Mucosa of stomach (tissue), 1 donor: ENCODE data around the gene NBEA.
"Not testable (repeated sequence)": the region's sequence is repeated elsewhere in the genome, so short reads cannot be mapped to it uniquely, and the experiment has no call there.

Source experiments
- H3K27me3 ChIP-seq: one replicate; pipeline ENCODE4 v1.7.0; 2013; ENCODE audit warnings: mild to moderate bottlenecking, low read length; ENCODE audit not compliant: control insufficient read depth, insufficient read depth
- H3K36me3 ChIP-seq: one replicate; pipeline ENCODE4 v1.7.0; 2013; ENCODE audit warnings: low read length; ENCODE audit not compliant: control insufficient read depth, insufficient read depth
- H3K4me1 ChIP-seq: one replicate; pipeline ENCODE4 v1.7.0; 2013; ENCODE audit warnings: mild to moderate bottlenecking, low read length; ENCODE audit not compliant: control insufficient read depth, insufficient read depth
- H3K4me3 ChIP-seq: one replicate; pipeline ENCODE4 v1.7.0; 2013; ENCODE audit warnings: low read length
- H3K9ac ChIP-seq: one replicate; pipeline ENCODE4 v1.7.0; 2013; ENCODE audit warnings: mild to moderate bottlenecking, low read length, moderate library complexity
- H3K9me3 ChIP-seq: one replicate; pipeline ENCODE4 v1.7.0; 2013; ENCODE audit warnings: mild to moderate bottlenecking, low read length, moderate library complexity; ENCODE audit not compliant: control insufficient read depth
- donor health status: Pancreatic carcinoma.

NBEA gene

GRCh38 chr13:34967851-34968562 is 25.9 kb downstream of the NBEA start:
- Histone ChIP-seq H3K36me3 (no peaks in the 10 kb centered on the region), H3K9me3 (no peaks in the 10 kb centered on the region)

GRCh38 chr13:34969539-34969938 is 27.5 kb downstream of the NBEA start:
- H3K4me3 ChIP-seq, H3K9ac ChIP-seq, H3K27me3 ChIP-seq, H3K4me1 ChIP-seq, H3K36me3 ChIP-seq, H3K9me3 ChIP-seq: not testable (repeated sequence)

More at GRCh38 chr13:34967851-34968562, 25.9 kb downstream of the NBEA start:
- Histone ChIP-seq H3K4me1 (no peaks in the 10 kb centered on the region), H3K4me3 (no peak overlapping the region), H3K9ac (no peak overlapping the region), H3K27me3 (no peaks in the 10 kb centered on the region)

GRCh38 chr13:34970961-34971360 is 28.9 kb downstream of the NBEA start:
- Histone ChIP-seq H3K36me3 (no peaks in the 10 kb centered on the region), H3K9ac (no peak overlapping the region), H3K4me3 (no peak overlapping the region), H3K4me1 (no peaks in the 10 kb centered on the region), H3K27me3 (no peaks in the 10 kb centered on the region), H3K9me3 (no peaks in the 10 kb centered on the region)

GRCh38 chr13:34971473-34971872 is 29.4 kb downstream of the NBEA start:
- no peaks in the 10 kb centered on the region for H3K27me3 ChIP-seq
- no peaks in the 10 kb centered on the region for H3K36me3 ChIP-seq
- no peak overlapping the region for H3K4me3 ChIP-seq
- H3K9ac ChIP-seq: no peak overlapping the region
- no peaks in the 10 kb centered on the region for H3K9me3 ChIP-seq
- no peaks in the 10 kb centered on the region for H3K4me1 ChIP-seq

GRCh38 chr13:34985199-34985598 is 43.1 kb downstream of the NBEA start:
- H3K4me1 ChIP-seq, H3K9me3 ChIP-seq, H3K36me3 ChIP-seq, H3K27me3 ChIP-seq, H3K9ac ChIP-seq, H3K4me3 ChIP-seq: not testable (repeated sequence)

- H3K36me3 ChIP-seq: no peaks in the 10 kb centered on the region
- H3K4me3 ChIP-seq: no peak overlapping the region
- no peaks in the 10 kb centered on the region for H3K4me1 ChIP-seq
- H3K9ac ChIP-seq: no peak overlapping the region
- no peaks in the 10 kb centered on the region for H3K27me3 ChIP-seq
- H3K9me3 ChIP-seq: peaks cover 8% of the 10 kb centered on the region
Measured at GRCh38 chr13:34988330-34988791, 46.3 kb downstream of the NBEA start.

- Histone ChIP-seq H3K4me3 (no peak overlapping the region), H3K9ac (no peak overlapping the region), H3K36me3 (no peaks in the 10 kb centered on the region), H3K4me1 (no peaks in the 10 kb centered on the region), H3K9me3 (peaks cover 8% of the 10 kb centered on the region), H3K27me3 (no peaks in the 10 kb centered on the region)
Measured at GRCh38 chr13:34990399-34991214, 48.5 kb downstream of the NBEA start.

- Histone ChIP-seq H3K4me3 (no peak overlapping the region), H3K9ac (no peak overlapping the region), H3K4me1 (no peaks in the 10 kb centered on the region), H3K9me3 (peaks cover 8% of the 10 kb centered on the region), H3K27me3 (no peaks in the 10 kb centered on the region), H3K36me3 (no peaks in the 10 kb centered on the region)
Measured at GRCh38 chr13:34993470-34993869, 51.4 kb downstream of the NBEA start.

GRCh38 chr13:35003734-35004133 is 61.7 kb downstream of the NBEA start:
- H3K4me1 ChIP-seq, H3K36me3 ChIP-seq, H3K9me3 ChIP-seq, H3K9ac ChIP-seq, H3K4me3 ChIP-seq, H3K27me3 ChIP-seq: not testable (repeated sequence)

GRCh38 chr13:35005051-35005450 is 63.0 kb downstream of the NBEA start:
- no peak overlapping the region for H3K9ac ChIP-seq
- H3K4me3 ChIP-seq: no peak overlapping the region
- no peaks in the 10 kb centered on the region for H3K9me3 ChIP-seq
- no peaks in the 10 kb centered on the region for H3K4me1 ChIP-seq
- H3K27me3 ChIP-seq: no peaks in the 10 kb centered on the region
- H3K36me3 ChIP-seq: no peaks in the 10 kb centered on the region

GRCh38 chr13:35014606-35015213 is 72.6 kb downstream of the NBEA start:
- Histone ChIP-seq H3K4me1 (no peaks in the 10 kb centered on the region), H3K9me3 (no peaks in the 10 kb centered on the region), H3K36me3 (no peaks in the 10 kb centered on the region), H3K9ac (no peak overlapping the region), H3K4me3 (no peak overlapping the region), H3K27me3 (no peaks in the 10 kb centered on the region)
